IPS-18a (cell line): ENCODE data around the gene TRIM68.

Experiments
- H3K27ac ChIP-seq: one replicate; pipeline ENCODE4 v1.5.1; 2013; ENCODE audit warnings: low read length
- H3K27me3 ChIP-seq: one replicate; pipeline ENCODE4 v1.6.1; 2013; ENCODE audit warnings: mild to moderate bottlenecking, low read length; ENCODE audit not compliant: control insufficient read depth, insufficient read depth
- H3K36me3 ChIP-seq: one replicate; pipeline ENCODE4 v1.6.1; 2013; ENCODE audit warnings: low read depth, low read length; ENCODE audit not compliant: control insufficient read depth
- H3K4me1 ChIP-seq: one replicate; pipeline ENCODE4 v1.6.1; 2013; ENCODE audit warnings: low read depth, low read length; ENCODE audit not compliant: control insufficient read depth
- H3K4me3 ChIP-seq: one replicate; pipeline ENCODE4 v1.5.1; 2013; ENCODE audit warnings: low read length
- H3K9ac ChIP-seq: one replicate; pipeline ENCODE4 v1.6.1; 2013; ENCODE audit warnings: mild to moderate bottlenecking, low read length, moderate library complexity
- H3K9me3 ChIP-seq: one replicate; pipeline ENCODE4 v1.6.1; 2013; ENCODE audit warnings: low read depth, low read length; ENCODE audit not compliant: control insufficient read depth

TRIM68 gene, protein sequence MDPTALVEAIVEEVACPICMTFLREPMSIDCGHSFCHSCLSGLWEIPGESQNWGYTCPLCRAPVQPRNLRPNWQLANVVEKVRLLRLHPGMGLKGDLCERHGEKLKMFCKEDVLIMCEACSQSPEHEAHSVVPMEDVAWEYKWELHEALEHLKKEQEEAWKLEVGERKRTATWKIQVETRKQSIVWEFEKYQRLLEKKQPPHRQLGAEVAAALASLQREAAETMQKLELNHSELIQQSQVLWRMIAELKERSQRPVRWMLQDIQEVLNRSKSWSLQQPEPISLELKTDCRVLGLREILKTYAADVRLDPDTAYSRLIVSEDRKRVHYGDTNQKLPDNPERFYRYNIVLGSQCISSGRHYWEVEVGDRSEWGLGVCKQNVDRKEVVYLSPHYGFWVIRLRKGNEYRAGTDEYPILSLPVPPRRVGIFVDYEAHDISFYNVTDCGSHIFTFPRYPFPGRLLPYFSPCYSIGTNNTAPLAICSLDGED

GRCh38 chr11:4607781-4608666 lies at the start of gene TRIM68:
Gene TRIM68, minus strand, starts transcription at chr11:4608231. Its CDS starts 2,727 bp downstream, at chr11:4605504.
- H3K4me1 ChIP-seq: peaks cover 8% of the 10 kb centered on the region
- no peaks in the 10 kb centered on the region for H3K9me3 ChIP-seq
- peak within 1 kb of the TSS; percentile 84 for H3K4me3 ChIP-seq
- no peaks in the 10 kb centered on the region for H3K36me3 ChIP-seq
- H3K27ac ChIP-seq: no peak within 1 kb of the TSS
- peaks cover 7% of the 10 kb centered on the region for H3K27me3 ChIP-seq
- H3K9ac ChIP-seq: peak within 1 kb of the TSS; percentile 73

- Histone ChIP-seq H3K9ac (no peak overlapping the region), H3K4me1 (no peaks in the 10 kb centered on the region), H3K27me3 (no peaks in the 10 kb centered on the region), H3K36me3 (no peaks in the 10 kb centered on the region), H3K9me3 (no peaks in the 10 kb centered on the region), H3K27ac (no peak overlapping the region), H3K4me3 (no peak overlapping the region)
Observed at GRCh38 chr11:4654635-4655369, 46.8 kb upstream of the TRIM68 start.

DNA sequence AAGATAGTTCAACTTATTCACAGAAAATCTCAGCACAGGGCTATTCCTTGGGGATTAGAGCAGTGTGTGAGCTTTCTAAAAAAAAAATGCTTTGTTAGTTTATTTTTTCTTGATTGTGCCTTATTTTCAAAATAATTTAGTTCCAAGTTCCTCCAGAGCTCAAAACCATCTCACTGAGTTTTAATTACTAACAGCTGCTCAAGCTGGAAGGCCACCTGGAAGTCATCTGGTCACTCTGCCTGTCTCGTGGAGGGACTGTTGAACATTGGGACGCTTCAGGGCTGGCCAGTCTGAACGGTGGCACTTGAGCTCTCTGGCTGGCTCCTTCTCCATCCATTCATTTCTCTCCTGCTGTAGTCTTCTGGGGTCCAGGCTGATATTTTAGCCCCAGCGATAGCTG lies 39.7 kb upstream of the TRIM68 start:
- no peaks in the 10 kb centered on the region for H3K9me3 ChIP-seq
- no peak overlapping the region for H3K27ac ChIP-seq
- H3K4me1 ChIP-seq: no peaks in the 10 kb centered on the region
- no peak overlapping the region for H3K9ac ChIP-seq
- no peak overlapping the region for H3K4me3 ChIP-seq
- H3K27me3 ChIP-seq: no peaks in the 10 kb centered on the region
- no peaks in the 10 kb centered on the region for H3K36me3 ChIP-seq

DNA sequence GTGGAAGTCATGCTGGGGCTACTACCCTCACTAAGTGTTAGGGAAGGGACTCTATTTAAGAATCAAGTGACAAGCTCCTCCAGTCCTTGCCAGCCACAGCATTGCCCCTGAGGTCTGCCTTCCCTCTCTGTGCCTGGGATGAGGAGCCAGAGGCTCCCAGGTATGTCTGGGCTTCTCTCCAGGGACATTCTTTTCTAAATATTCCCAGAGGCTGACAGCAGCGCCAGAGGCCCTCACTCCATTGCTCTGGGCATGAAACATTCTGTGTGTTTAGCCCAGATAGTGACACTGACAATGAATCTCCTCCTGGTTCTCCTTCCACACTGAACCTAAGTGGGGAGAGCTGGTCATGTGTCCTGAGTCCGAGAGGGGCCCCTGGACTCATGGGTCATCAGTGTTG lies 37.9 kb upstream of the TRIM68 start:
- Histone ChIP-seq H3K4me3 (no peak overlapping the region), H3K36me3 (no peaks in the 10 kb centered on the region), H3K9me3 (no peaks in the 10 kb centered on the region), H3K9ac (no peak overlapping the region), H3K27me3 (no peaks in the 10 kb centered on the region), H3K4me1 (no peaks in the 10 kb centered on the region), H3K27ac (no peak overlapping the region)

- H3K9ac ChIP-seq: no peak overlapping the region
Observed at GRCh38 chr11:4644233-4644632, 36.2 kb upstream of the TRIM68 start.

DNA sequence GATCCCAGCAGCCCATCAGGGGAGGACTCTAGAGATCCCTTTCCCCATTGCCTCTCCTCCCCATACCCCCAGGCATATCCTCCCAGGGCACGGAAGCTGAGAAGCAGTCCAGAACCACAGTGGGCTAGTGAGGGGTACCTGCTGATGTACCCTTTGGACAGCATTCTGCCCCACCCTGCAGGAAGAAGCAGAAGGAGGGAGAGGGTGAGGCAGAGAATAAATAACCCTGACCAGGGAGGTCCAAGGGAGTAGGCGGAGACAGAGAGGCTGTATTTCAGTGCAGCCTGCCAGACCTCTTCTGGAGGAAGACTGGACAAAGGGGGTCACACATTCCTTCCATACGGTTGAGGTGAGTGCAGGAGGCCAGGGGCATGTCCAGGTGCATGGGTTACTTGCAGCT lies 35.7 kb upstream of the TRIM68 start, which contains the start of gene OR51E1:
OR51E1 (plus strand) TSS at position 301 of the 400 bp plus-strand sequence. CDS start 8,545 bp downstream, outside the sequence.
- Histone ChIP-seq H3K27me3 (no peaks in the 10 kb centered on the region), H3K4me1 (no peaks in the 10 kb centered on the region), H3K9ac (no peak within 1 kb of the TSS), H3K36me3 (no peaks in the 10 kb centered on the region), H3K27ac (no peak within 1 kb of the TSS), H3K4me3 (no peak within 1 kb of the TSS), H3K9me3 (no peaks in the 10 kb centered on the region)

More at GRCh38 chr11:4644233-4644632, 36.2 kb upstream of the TRIM68 start:
- H3K4me1 ChIP-seq: no peaks in the 10 kb centered on the region
- no peak overlapping the region for H3K27ac ChIP-seq
- H3K4me3 ChIP-seq: no peak overlapping the region
- H3K9me3 ChIP-seq: no peaks in the 10 kb centered on the region
- no peaks in the 10 kb centered on the region for H3K27me3 ChIP-seq
- H3K36me3 ChIP-seq: no peaks in the 10 kb centered on the region

DNA sequence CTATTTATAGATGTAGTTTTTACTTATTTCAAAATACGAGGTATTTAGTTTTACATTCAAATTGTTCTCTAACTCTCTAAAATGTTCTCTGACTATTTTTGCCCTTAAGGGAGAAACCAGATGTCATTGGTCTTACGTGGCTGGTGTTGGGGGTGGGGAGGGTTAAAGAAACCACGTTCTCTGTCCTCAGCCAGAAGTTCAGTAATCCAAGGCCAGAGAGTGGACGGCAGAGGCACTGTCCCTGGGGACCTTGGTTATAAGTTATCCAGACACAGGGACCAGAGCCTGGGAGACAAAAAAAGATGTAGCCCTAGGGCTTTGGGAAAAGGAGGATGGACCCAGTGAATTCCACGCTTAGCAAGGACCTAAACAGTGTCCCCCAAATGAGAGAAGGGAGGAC lies 35.0 kb upstream of the TRIM68 start:
- Histone ChIP-seq H3K27me3 (no peaks in the 10 kb centered on the region), H3K27ac (no peak overlapping the region), H3K4me3 (no peak overlapping the region), H3K4me1 (no peaks in the 10 kb centered on the region), H3K9ac (no peak overlapping the region), H3K9me3 (no peaks in the 10 kb centered on the region), H3K36me3 (no peaks in the 10 kb centered on the region)

GRCh38 chr11:4642043-4642442 lies 34.0 kb upstream of the TRIM68 start:
- H3K9ac ChIP-seq: no peak overlapping the region

GRCh38 chr11:4641501-4641900 lies 33.5 kb upstream of the TRIM68 start:
- H3K9me3 ChIP-seq: no peaks in the 10 kb centered on the region
- no peak overlapping the region for H3K9ac ChIP-seq
- H3K4me1 ChIP-seq: no peaks in the 10 kb centered on the region
- H3K36me3 ChIP-seq: no peaks in the 10 kb centered on the region
- peaks cover 11% of the 10 kb centered on the region for H3K27me3 ChIP-seq
- H3K27ac ChIP-seq: no peak overlapping the region
- H3K4me3 ChIP-seq: no peak overlapping the region

More at GRCh38 chr11:4642043-4642442, 34.0 kb upstream of the TRIM68 start:
- no peaks in the 10 kb centered on the region for H3K9me3 ChIP-seq
- no peak overlapping the region for H3K4me3 ChIP-seq
- H3K27ac ChIP-seq: no peak overlapping the region
- H3K27me3 ChIP-seq: peaks cover 10% of the 10 kb centered on the region
- H3K4me1 ChIP-seq: no peaks in the 10 kb centered on the region
- H3K36me3 ChIP-seq: no peaks in the 10 kb centered on the region

- H3K9ac ChIP-seq: no peak overlapping the region
- H3K4me3 ChIP-seq: no peak overlapping the region
Observed at GRCh38 chr11:4639931-4640330, 31.9 kb upstream of the TRIM68 start.

GRCh38 chr11:4637662-4638047 lies 29.6 kb upstream of the TRIM68 start:
- H3K4me1 ChIP-seq: no peaks in the 10 kb centered on the region
- H3K27me3 ChIP-seq: peaks cover 11% of the 10 kb centered on the region
- H3K36me3 ChIP-seq: no peaks in the 10 kb centered on the region
- H3K27ac ChIP-seq: no peak overlapping the region
- H3K4me3 ChIP-seq: no peak overlapping the region
- H3K9me3 ChIP-seq: no peaks in the 10 kb centered on the region
- H3K9ac ChIP-seq: no peak overlapping the region

More at GRCh38 chr11:4639931-4640330, 31.9 kb upstream of the TRIM68 start:
- no peaks in the 10 kb centered on the region for H3K9me3 ChIP-seq
- H3K27ac ChIP-seq: no peak overlapping the region
- H3K36me3 ChIP-seq: no peaks in the 10 kb centered on the region
- H3K27me3 ChIP-seq: peaks cover 11% of the 10 kb centered on the region
- H3K4me1 ChIP-seq: no peaks in the 10 kb centered on the region
